Mammary epithelial cell (primary cell): ENCODE results near the gene MAGEB17.

ENCODE experiments used
- CTCF ChIP-seq, 2 donors: IDR thresholded peaks in 1 of 2; conservative IDR thresholded peaks in 1 of 2; 2 replicates each; pipeline ENCODE4 v1.5.1; 2011 to 2012; ENCODE audit warnings: inconsistent platforms in 2 of 2, low read length in 2 of 2, mild to moderate bottlenecking in 2 of 2, control low read depth in 1 of 2, low read depth in 1 of 2; ENCODE audit not compliant: insufficient read depth in 1 of 2; ENCODE audit errors: extremely low read depth in 1 of 2
- EZH2 ChIP-seq: IDR thresholded peaks from 2 replicates; pipeline ENCODE4 v1.6.1; 2012; ENCODE audit warnings: low read length, inconsistent platforms, borderline replicate concordance

- TF ChIP-seq CTCF (conservative IDR thresholded peaks at IDR 0.05 in 1 of 2, IDR thresholded peaks at IDR 0.05 in 1 of 2; ENCODE audit: extremely low read depth in 1 of 2, insufficient read depth in 1 of 2, low read depth in 1 of 2, low read length in 2 of 2), result no peak
- no peak for TF ChIP-seq EZH2
These were observed 21.6 kb upstream of the MAGEB17 start for GRCh38 chrX:16145656-16146055.
